ENCODE results near the gene GRID1.

GRCh38 chr10:86287110-86287793, 79.3 kb downstream of the GRID1 start:
- TF ChIP-seq CTCF (IDR thresholded peaks at IDR 0.05): no peak
- no peak for TF ChIP-seq POLR2A (IDR thresholded peaks at IDR 0.05)

All from lower leg skin (tissue), 3 donors.